GM12878 (cell line): ENCODE results near the gene TLCD2. TPM values are rescaled to one million over a fixed set of nuclear protein-coding genes. Genes with fewer than 3 reads are reported as not detected.

Experiments used
- ATAC-seq: fragments of 200-7000 bp; cut with Tn5 transposase; 3 replicates; pipeline ENCODE4 v1.9.1; 2020; ENCODE audit warnings: mild to moderate bottlenecking, moderate library complexity
- BruUV-seq: library from RNA; stranded (reverse); fragments of 400-500 nt; replicated peaks from 2 replicates; lab custom pipeline; 2021; lab: Mats Ljungman, UMichigan
- CTCF ChIA-PET: fragments of 300-600 bp; sonication (Branson Sonifier 250); formaldehyde crosslinking; extraction: SDS; loops from one replicate; lab custom pipeline; 2021; ENCODE audit warnings: inconsistent platforms; lab: Yijun Ruan, JAX
- POLR2A ChIA-PET: fragments of 350-600 bp; formaldehyde crosslinking; extraction: SDS; loops from one replicate; lab custom pipeline; 2021; ENCODE audit warnings: inconsistent platforms; lab: Charles Lee
- RAD21 ChIA-PET: fragments of 300-600 bp; sonication (Branson Sonifier 250); formaldehyde crosslinking; loops from one replicate; lab custom pipeline; 2023; ENCODE audit warnings: antibody characterized with exemption; ENCODE audit not compliant: unreplicated experiment; lab: Charles Lee
- SMC1A ChIA-PET: fragments of 300-600 bp; sonication (Branson Sonifier 250); formaldehyde crosslinking; loops from one replicate; lab custom pipeline; 2023; ENCODE audit not compliant: unreplicated experiment, uncharacterized antibody; lab: Charles Lee
- DNase-seq: peaks from one replicate; pipeline ENCODE4 v3.0.0-alpha.2; 2011; ENCODE audit warnings: low read depth, low spot score
- FAIRE-seq: peaks from 3 replicates; lab custom pipeline; 2011; peaks lifted over from hg19 to GRCh38; lab: Jason Lieb, UNC
- H2AFZ ChIP-seq: 2 replicates; pipeline ENCODE4 v1.6.0; 2011; ENCODE audit warnings: low read depth, low read length, control low read depth; ENCODE audit not compliant: control insufficient read depth
- H3K27ac ChIP-seq: 2 replicates; pipeline ENCODE4 v1.5.1; 2011; ENCODE audit warnings: control low read depth; ENCODE audit not compliant: control insufficient read depth, insufficient read depth
- H3K27me3 ChIP-seq, 2 experiments: replicated peaks in 1 of 2; 2 replicates each; pipeline versions ENCODE4 v1.6.0 to v1.6.1; 2011; ENCODE audit warnings: low read length in 1 of 2; ENCODE audit not compliant: control insufficient read depth in 2 of 2, insufficient read depth in 2 of 2
- H3K36me3 ChIP-seq, 2 experiments: 2 replicates each; pipeline ENCODE4 v1.5.1; 2011; ENCODE audit warnings: low read length in 1 of 2; ENCODE audit not compliant: control insufficient read depth in 2 of 2, insufficient read depth in 2 of 2
- H3K4me1 ChIP-seq: 2 replicates; pipeline ENCODE4 v1.6.1; 2011; ENCODE audit warnings: mild to moderate bottlenecking, low read length, moderate library complexity, mixed read lengths; ENCODE audit not compliant: control insufficient read depth, insufficient read depth
- H3K4me2 ChIP-seq: 2 replicates; pipeline ENCODE4 v1.6.0; 2011; ENCODE audit warnings: control low read depth; ENCODE audit not compliant: control insufficient read depth, insufficient read depth
- H3K4me3 ChIP-seq: fragments of 200-600 bp; sonication (generic); 2 replicates; pipeline ENCODE4 v1.5.1; 2016
- H3K79me2 ChIP-seq: 2 replicates; pipeline ENCODE4 v1.6.0; 2011; ENCODE audit warnings: low read length; ENCODE audit not compliant: control insufficient read depth, insufficient read depth
- H3K9ac ChIP-seq: 2 replicates; pipeline ENCODE4 v1.8.0; 2011; ENCODE audit warnings: low read length, control low read depth, mixed read lengths; ENCODE audit not compliant: control insufficient read depth, insufficient read depth
- H3K9me3 ChIP-seq: replicated peaks from 3 replicates; pipeline ENCODE4 v1.5.1; 2011; ENCODE audit warnings: mild to moderate bottlenecking, low read length; ENCODE audit not compliant: control insufficient read depth, insufficient read depth
- H4K20me1 ChIP-seq: 2 replicates; pipeline ENCODE4 v1.6.0; 2011; ENCODE audit not compliant: control insufficient read depth, insufficient read depth
- CBX5 ChIP-seq: sonication (generic); IDR thresholded peaks from 2 replicates; pipeline ENCODE4 v1.6.1; 2016; ENCODE audit warnings: low read depth, moderate library complexity, mild to moderate bottlenecking, inconsistent platforms
- FOXM1 ChIP-seq: IDR thresholded peaks from 2 replicates; pipeline ENCODE4 v1.6.1; 2012; ENCODE audit warnings: low read depth, mild to moderate bottlenecking, inconsistent platforms, low read length, moderate library complexity
- HDGF ChIP-seq: fragments of 450-650 bp; IDR thresholded peaks from 2 replicates; pipeline ENCODE4 v1.6.1; 2016; ENCODE audit warnings: antibody characterized with exemption
- MYC ChIP-seq: IDR thresholded peaks from 2 replicates; pipeline ENCODE4 v1.6.1; 2011; ENCODE audit warnings: mild to moderate bottlenecking, low read length, moderate library complexity, inconsistent platforms; ENCODE audit not compliant: insufficient read depth, insufficient replicate concordance, insufficient read length, severe bottlenecking
- NRF1 ChIP-seq: conservative IDR thresholded peaks from 2 replicates; pipeline ENCODE4 v1.6.1; 2011; ENCODE audit warnings: mild to moderate bottlenecking, low read depth, low read length, improper control_type of control experiment
- POU2F2 ChIP-seq: IDR thresholded peaks from 3 replicates; pipeline ENCODE4 v1.6.1; 2011; ENCODE audit warnings: low read depth, mild to moderate bottlenecking, low read length, borderline replicate concordance
- SMARCA5 ChIP-seq: fragments of 450-650 bp; IDR thresholded peaks from 2 replicates; pipeline ENCODE4 v1.6.1; 2017; ENCODE audit warnings: mild to moderate bottlenecking
- TCF12 ChIP-seq: IDR thresholded peaks from 2 replicates; pipeline ENCODE4 v1.6.1; 2011; ENCODE audit warnings: low read depth, mild to moderate bottlenecking, low read length
- TCF3 ChIP-seq: IDR thresholded peaks from 2 replicates; pipeline ENCODE4 v1.6.1; 2012; ENCODE audit warnings: low read depth, mild to moderate bottlenecking, low read length, borderline replicate concordance; ENCODE audit not compliant: insufficient read depth
- ZNF207 ChIP-seq: fragments of 450-650 bp; IDR thresholded peaks from 2 replicates; pipeline ENCODE4 v1.6.1; 2014; ENCODE audit warnings: antibody characterized with exemption, mild to moderate bottlenecking, borderline replicate concordance
- ZNF24 ChIP-seq: fragments of 450-650 bp; IDR thresholded peaks from 2 replicates; pipeline ENCODE4 v1.6.1; 2017; ENCODE audit warnings: antibody characterized with exemption, mild to moderate bottlenecking
- whole genome bisulfite sequencing: methylation state at CpG from one replicate; pipeline ENCODE4 v1.1.6; 2016; ENCODE audit warnings: low lambda C conversion rate; ENCODE audit not compliant: insufficient replicate concordance, insufficient coverage; ENCODE audit errors: missing lambda C conversion rate; 5-methylcytosine and 5-hydroxymethylcytosine counted together
- in situ Hi-C: fragments of 300-500 bp; cut with MboI; formaldehyde crosslinking; loops from 9 replicates; pipeline ENCODE4 v1.14.3; 2018; ENCODE audit warnings: mixed read lengths
- intact Hi-C: fragments of 100-400 bp; cut with micrococcal nuclease; formaldehyde crosslinking; loops from one replicate; pipeline ENCODE4 v1.14.2; 2022; ENCODE audit not compliant: unreplicated experiment
- polyA plus RNA-seq, 11 experiments: library from polyadenylated mRNA; depleted of rRNA in 4 of 11; unstranded in 6 of 11; stranded (reverse) in 5 of 11; fragments of >200 nt; fragmentation: Nextera tagmentation in 4 of 11; fragmentation: Illumina TruSeq in 1 of 11; extraction: Ambion mirVana in 4 of 11; extraction: Trizol in 1 of 11; gene quantifications; 1 replicate in 1 of 11; 2 replicates in 10 of 11; pipeline versions ENCODE4 v1.2.1 to v1.2.3, GENCODE V29; 2011 to 2016; ENCODE audit warnings: inconsistent platforms in 2 of 11, missing spikeins in 2 of 11, low read depth in 1 of 11
- total RNA-seq, 4 experiments: library from RNA; depleted of rRNA in 3 of 4; stranded (reverse); fragments of >200 nt in 3 of 4; fragmentation: Illumina TruSeq in 1 of 4; extraction: Trizol in 1 of 4; gene quantifications; 2 replicates each; pipeline versions ENCODE4 v1.2.1 to v1.2.3, GENCODE V29; 2013 to 2021
- TF ChIP-seq, protein P1 (sequence below): fragments of 450-650 bp; IDR thresholded peaks from 2 replicates; pipeline ENCODE4 v1.6.1; 2016; ENCODE audit warnings: mild to moderate bottlenecking, moderate library complexity, borderline replicate concordance
- TF ChIP-seq, protein P2 (sequence below): fragments of 450-650 bp; formaldehyde crosslinking; IDR thresholded peaks from 2 replicates; pipeline ENCODE4 v1.5.0; 2022; ENCODE audit warnings: mild to moderate bottlenecking, missing genetic modification characterization

The TLCD2 gene
- total and polyA plus RNA-seq, 10 of the 15 experiments (the other 5 are each of a cell fraction or from before 2014, with no cell fraction given): 0.02 to 0.15 (median 0.05) TPM; not detected in 2

DNA sequence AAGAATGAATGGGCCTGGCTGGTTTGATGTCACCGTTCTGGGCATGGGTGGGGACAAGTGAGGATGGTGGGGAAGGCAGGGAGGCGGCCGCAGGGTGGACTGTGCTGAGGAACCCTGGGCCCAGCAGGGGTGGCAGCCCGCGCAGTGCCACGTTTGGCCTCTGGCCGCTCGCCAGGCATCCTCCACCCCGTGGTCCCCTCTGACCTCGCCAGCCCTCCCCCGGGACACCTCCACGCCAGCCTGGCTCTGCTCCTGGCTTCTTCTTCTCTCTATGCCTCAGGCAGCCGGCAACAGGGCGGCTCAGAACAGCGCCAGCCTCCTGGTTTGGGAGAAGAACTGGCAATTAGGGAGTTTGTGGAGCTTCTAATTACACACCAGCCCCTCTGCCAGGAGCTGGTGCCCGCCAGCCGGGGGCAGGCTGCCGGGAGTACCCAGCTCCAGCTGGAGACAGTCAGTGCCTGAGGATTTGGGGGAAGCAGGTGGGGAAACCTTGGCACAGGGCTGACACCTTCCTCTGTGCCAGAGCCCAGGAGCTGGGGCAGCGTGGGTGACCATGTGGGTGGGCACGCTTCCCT, 45.2 kb upstream of the TLCD2 start:
- intact Hi-C loops (no loop called here), in situ Hi-C loops (no loop called here)
- no peaks in the 10 kb centered on the region for H3K27me3 ChIP-seq
- H3K27ac ChIP-seq: no peak overlapping the region
- WGBS: 49% methylated on average over 19 of the region's 20 CpGs
- ATAC-seq: no peak
- no peak for FAIRE-seq
- no peaks in the 10 kb centered on the region for H3K36me3 ChIP-seq
- RAD21 ChIA-PET: interaction anchor here (1.6 kb wide), 1 partner anchor 32 kb away, joined by 3 read pairs; no protein-coding TSS in a partner anchor
- no peak for DNase-seq
- H3K9ac ChIP-seq: no peak overlapping the region
- H3K4me3 ChIP-seq: no peak overlapping the region
- SMC1A ChIA-PET: interaction anchor here (0.7 to 1.9 kb wide), 2 partner anchors 19 to 29 kb away, joined by 3 to 5 read pairs; no protein-coding TSS in a partner anchor
- POLR2A ChIA-PET: no interaction called here
- no peaks in the 10 kb centered on the region for H3K9me3 ChIP-seq
- no peak overlapping the region for H2AFZ ChIP-seq
- no peaks in the 10 kb centered on the region for H3K79me2 ChIP-seq
- CTCF ChIA-PET: interaction anchor here (0.7 to 1.6 kb wide), 2 partner anchors 26 to 38 kb away, joined by 3 read pairs; no protein-coding TSS in a partner anchor
- H4K20me1 ChIP-seq: no peaks in the 10 kb centered on the region
- H3K4me2 ChIP-seq: no peak overlapping the region
- BruUV-seq: no TSS peak
- no peaks in the 10 kb centered on the region for H3K4me1 ChIP-seq
- TF ChIP-seq TCF12 (no peak), NRF1 (no peak), SMARCA5 (no peak), HDGF (no peak), POU2F2 (no peak), ZNF207 (no peak), TCF3 (no peak), ZNF24 (no peak), MYC (no peak), CBX5 (no peak), FOXM1 (no peak)
- TF ChIP-seq, protein P1, sequence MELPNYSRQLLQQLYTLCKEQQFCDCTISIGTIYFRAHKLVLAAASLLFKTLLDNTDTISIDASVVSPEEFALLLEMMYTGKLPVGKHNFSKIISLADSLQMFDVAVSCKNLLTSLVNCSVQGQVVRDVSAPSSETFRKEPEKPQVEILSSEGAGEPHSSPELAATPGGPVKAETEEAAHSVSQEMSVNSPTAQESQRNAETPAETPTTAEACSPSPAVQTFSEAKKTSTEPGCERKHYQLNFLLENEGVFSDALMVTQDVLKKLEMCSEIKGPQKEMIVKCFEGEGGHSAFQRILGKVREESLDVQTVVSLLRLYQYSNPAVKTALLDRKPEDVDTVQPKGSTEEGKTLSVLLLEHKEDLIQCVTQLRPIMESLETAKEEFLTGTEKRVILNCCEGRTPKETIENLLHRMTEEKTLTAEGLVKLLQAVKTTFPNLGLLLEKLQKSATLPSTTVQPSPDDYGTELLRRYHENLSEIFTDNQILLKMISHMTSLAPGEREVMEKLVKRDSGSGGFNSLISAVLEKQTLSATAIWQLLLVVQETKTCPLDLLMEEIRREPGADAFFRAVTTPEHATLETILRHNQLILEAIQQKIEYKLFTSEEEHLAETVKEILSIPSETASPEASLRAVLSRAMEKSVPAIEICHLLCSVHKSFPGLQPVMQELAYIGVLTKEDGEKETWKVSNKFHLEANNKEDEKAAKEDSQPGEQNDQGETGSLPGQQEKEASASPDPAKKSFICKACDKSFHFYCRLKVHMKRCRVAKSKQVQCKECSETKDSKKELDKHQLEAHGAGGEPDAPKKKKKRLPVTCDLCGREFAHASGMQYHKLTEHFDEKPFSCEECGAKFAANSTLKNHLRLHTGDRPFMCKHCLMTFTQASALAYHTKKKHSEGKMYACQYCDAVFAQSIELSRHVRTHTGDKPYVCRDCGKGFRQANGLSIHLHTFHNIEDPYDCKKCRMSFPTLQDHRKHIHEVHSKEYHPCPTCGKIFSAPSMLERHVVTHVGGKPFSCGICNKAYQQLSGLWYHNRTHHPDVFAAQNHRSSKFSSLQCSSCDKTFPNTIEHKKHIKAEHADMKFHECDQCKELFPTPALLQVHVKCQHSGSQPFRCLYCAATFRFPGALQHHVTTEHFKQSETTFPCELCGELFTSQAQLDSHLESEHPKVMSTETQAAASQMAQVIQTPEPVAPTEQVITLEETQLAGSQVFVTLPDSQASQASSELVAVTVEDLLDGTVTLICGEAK: no peak
- TF ChIP-seq, protein P2, sequence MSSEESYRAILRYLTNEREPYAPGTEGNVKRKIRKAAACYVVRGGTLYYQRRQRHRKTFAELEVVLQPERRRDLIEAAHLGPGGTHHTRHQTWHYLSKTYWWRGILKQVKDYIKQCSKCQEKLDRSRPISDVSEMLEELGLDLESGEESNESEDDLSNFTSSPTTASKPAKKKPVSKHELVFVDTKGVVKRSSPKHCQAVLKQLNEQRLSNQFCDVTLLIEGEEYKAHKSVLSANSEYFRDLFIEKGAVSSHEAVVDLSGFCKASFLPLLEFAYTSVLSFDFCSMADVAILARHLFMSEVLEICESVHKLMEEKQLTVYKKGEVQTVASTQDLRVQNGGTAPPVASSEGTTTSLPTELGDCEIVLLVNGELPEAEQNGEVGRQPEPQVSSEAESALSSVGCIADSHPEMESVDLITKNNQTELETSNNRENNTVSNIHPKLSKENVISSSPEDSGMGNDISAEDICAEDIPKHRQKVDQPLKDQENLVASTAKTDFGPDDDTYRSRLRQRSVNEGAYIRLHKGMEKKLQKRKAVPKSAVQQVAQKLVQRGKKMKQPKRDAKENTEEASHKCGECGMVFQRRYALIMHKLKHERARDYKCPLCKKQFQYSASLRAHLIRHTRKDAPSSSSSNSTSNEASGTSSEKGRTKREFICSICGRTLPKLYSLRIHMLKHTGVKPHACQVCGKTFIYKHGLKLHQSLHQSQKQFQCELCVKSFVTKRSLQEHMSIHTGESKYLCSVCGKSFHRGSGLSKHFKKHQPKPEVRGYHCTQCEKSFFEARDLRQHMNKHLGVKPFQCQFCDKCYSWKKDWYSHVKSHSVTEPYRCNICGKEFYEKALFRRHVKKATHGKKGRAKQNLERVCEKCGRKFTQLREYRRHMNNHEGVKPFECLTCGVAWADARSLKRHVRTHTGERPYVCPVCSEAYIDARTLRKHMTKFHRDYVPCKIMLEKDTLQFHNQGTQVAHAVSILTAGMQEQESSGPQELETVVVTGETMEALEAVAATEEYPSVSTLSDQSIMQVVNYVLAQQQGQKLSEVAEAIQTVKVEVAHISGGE (CRISPR knock-in tag): no peak
